ENCODE results near the gene PTPRN2. TPM values are rescaled to one million over a fixed set of nuclear protein-coding genes. Genes with fewer than 3 reads are reported as not detected.

The PTPRN2 gene
- total RNA-seq, 4 donors from 2014 or later = 2.0 to 9.5 (median 2.6) TPM

GRCh38 chr7:158424531-158424930 is 163.1 kb downstream of the PTPRN2 start:
- no peak for ATAC-seq (ENCODE audit: low FRiP score)
- no peak for DNase-seq (ENCODE audit: low spot score)
- no peak for TF ChIP-seq CTCF (IDR thresholded peaks at IDR 0.05)

- ATAC-seq (ENCODE audit: low FRiP score) = no peak
- TF ChIP-seq CTCF (IDR thresholded peaks at IDR 0.05) = no peak
- DNase-seq (ENCODE audit: low spot score) = no peak
Observed at GRCh38 chr7:158424011-158424410, 163.6 kb downstream of the PTPRN2 start.

- ATAC-seq (ENCODE audit: low FRiP score) = no peak
- TF ChIP-seq CTCF (IDR thresholded peaks at IDR 0.05) = no peak
- DNase-seq (ENCODE audit: low spot score) = no peak
Observed at GRCh38 chr7:158422887-158423560, 164.6 kb downstream of the PTPRN2 start.

GRCh38 chr7:158422196-158422886 is 165.3 kb downstream of the PTPRN2 start:
- TF ChIP-seq CTCF (IDR thresholded peaks at IDR 0.05) = no peak
- no peak for ATAC-seq (ENCODE audit: low FRiP score)
- DNase-seq (ENCODE audit: low spot score) = no peak

- DNase-seq (ENCODE audit: low spot score) = no peak
- ATAC-seq (ENCODE audit: low FRiP score) = no peak
- no peak for TF ChIP-seq CTCF (IDR thresholded peaks at IDR 0.05)
Observed at GRCh38 chr7:158421361-158421760, 166.3 kb downstream of the PTPRN2 start.

- no peak for TF ChIP-seq CTCF (IDR thresholded peaks at IDR 0.05)
- ATAC-seq (ENCODE audit: low FRiP score) (no peak), DNase-seq (ENCODE audit: low spot score) (no peak)
Observed at GRCh38 chr7:158420591-158421340, 166.9 kb downstream of the PTPRN2 start.

Data from omental fat pad (tissue), 4 donors.